IMR-90 (cell line): Measurements from ENCODE around the gene C21orf58. TPM values are rescaled to one million over a fixed set of nuclear protein-coding genes. Genes with fewer than 3 reads are reported as not detected.

Experiments
- ATAC-seq: fragments of 200-7000 bp; cut with Tn5 transposase; 2 replicates; pipeline ENCODE4 v1.9.1; 2020; ENCODE audit warnings: low read depth, mild to moderate bottlenecking, moderate library complexity
- BruUV-seq: library from RNA; stranded (reverse); fragments of 400-500 nt; replicated peaks from 2 replicates; lab custom pipeline; 2021; lab: Mats Ljungman, UMichigan
- CTCF ChIA-PET: fragments of 300-600 bp; formaldehyde crosslinking; extraction: SDS; loops from one replicate; lab custom pipeline; 2021; ENCODE audit warnings: antibody characterized with exemption; lab: Yijun Ruan, JAX
- POLR2A ChIA-PET: fragments of 300-600 bp; sonication (Branson Sonifier 250); formaldehyde crosslinking; loops from one replicate; lab custom pipeline; 2022; ENCODE audit warnings: antibody characterized with exemption; ENCODE audit not compliant: unreplicated experiment; lab: Charles Lee
- DNase-seq: peaks from one replicate; pipeline ENCODE4 v3.0.0; 2013
- H2AFZ ChIP-seq: replicated peaks from 2 replicates; pipeline ENCODE3; 2013; ENCODE audit warnings: low read length, mild to moderate bottlenecking; ENCODE audit not compliant: poor library complexity
- H2AK5ac ChIP-seq: 2 replicates; pipeline ENCODE4 v1.6.1; 2013; ENCODE audit warnings: low read depth, low read length, inconsistent platforms
- H2AK9ac ChIP-seq: replicated peaks from 2 replicates; pipeline ENCODE3; 2013; ENCODE audit warnings: mild to moderate bottlenecking, low read depth, low read length, moderate library complexity; ENCODE audit not compliant: poor library complexity
- H2BK120ac ChIP-seq: 2 replicates; pipeline ENCODE4 v1.6.1; 2013; ENCODE audit warnings: low read depth, low read length, inconsistent platforms
- H2BK15ac ChIP-seq: 3 replicates; pipeline ENCODE4 v1.6.1; 2013; ENCODE audit warnings: low read depth, low read length, inconsistent platforms
- H2BK20ac ChIP-seq: 2 replicates; pipeline ENCODE4 v1.6.1; 2013; ENCODE audit warnings: low read depth, mild to moderate bottlenecking, inconsistent platforms, low read length, moderate library complexity
- H2BK5ac ChIP-seq: 2 replicates; pipeline ENCODE4 v1.6.1; 2013; ENCODE audit warnings: mild to moderate bottlenecking, low read depth, low read length, inconsistent platforms; ENCODE audit not compliant: poor library complexity, severe bottlenecking
- H3K14ac ChIP-seq: replicated peaks from 2 replicates; pipeline ENCODE4 v1.6.1; 2013; ENCODE audit warnings: low read depth, low read length, inconsistent platforms
- H3K18ac ChIP-seq: 2 replicates; pipeline ENCODE4 v1.6.1; 2013; ENCODE audit warnings: low read depth, low read length, control low read depth
- H3K23ac ChIP-seq: 2 replicates; pipeline ENCODE4 v1.6.1; 2013; ENCODE audit warnings: low read depth, low read length, inconsistent platforms
- H3K27ac ChIP-seq: 2 replicates; pipeline ENCODE4 v1.5.1; 2013; ENCODE audit warnings: mild to moderate bottlenecking, control low read depth, low read length; ENCODE audit not compliant: insufficient read depth
- H3K27me3 ChIP-seq: 2 replicates; pipeline ENCODE4 v1.6.1; 2013; ENCODE audit warnings: low read length; ENCODE audit not compliant: control insufficient read depth, insufficient read depth
- H3K36me3 ChIP-seq: 2 replicates; pipeline ENCODE4 v1.6.1; 2013; ENCODE audit warnings: low read length, mixed read lengths; ENCODE audit not compliant: control insufficient read depth, insufficient read depth
- H3K4ac ChIP-seq: 2 replicates; pipeline ENCODE4 v1.6.1; 2013; ENCODE audit warnings: low read depth, low read length, inconsistent platforms
- H3K4me1 ChIP-seq: 2 replicates; pipeline ENCODE4 v1.6.1; 2013; ENCODE audit warnings: low read length, mixed read lengths; ENCODE audit not compliant: control insufficient read depth, insufficient read depth
- H3K4me2 ChIP-seq: 2 replicates; pipeline ENCODE4 v1.6.1; 2013; ENCODE audit warnings: low read depth, mild to moderate bottlenecking, control low read depth, low read length, moderate library complexity
- H3K4me3 ChIP-seq: 2 replicates; pipeline ENCODE4 v1.5.1; 2013; ENCODE audit warnings: low read depth, mild to moderate bottlenecking, control low read depth, low read length, moderate library complexity; ENCODE audit not compliant: insufficient read depth
- H3K56ac ChIP-seq: 2 replicates; pipeline ENCODE4 v1.6.1; 2013; ENCODE audit warnings: low read length, inconsistent platforms; ENCODE audit not compliant: insufficient read depth; ENCODE audit errors: extremely low read depth
- H3K79me1 ChIP-seq, 2 experiments: 2 replicates each; pipeline ENCODE4 v1.6.1; 2013; ENCODE audit warnings: low read length in 2 of 2, inconsistent platforms in 1 of 2, low read depth in 1 of 2
- H3K9ac ChIP-seq: 2 replicates; pipeline ENCODE4 v1.6.1; 2013; ENCODE audit warnings: low read depth, low read length, control low read depth
- H3K9me1 ChIP-seq: 2 replicates; pipeline ENCODE4 v1.6.1; 2013; ENCODE audit warnings: low read length, inconsistent platforms; ENCODE audit not compliant: insufficient read depth
- H3K9me3 ChIP-seq: 2 replicates; pipeline ENCODE4 v1.6.1; 2013; ENCODE audit warnings: low read length; ENCODE audit not compliant: control insufficient read depth, insufficient read depth
- H4K20me1 ChIP-seq: 2 replicates; pipeline ENCODE4 v1.6.1; 2013; ENCODE audit warnings: low read length, inconsistent platforms; ENCODE audit not compliant: insufficient read depth
- H4K5ac ChIP-seq: 2 replicates; pipeline ENCODE4 v1.6.1; 2013; ENCODE audit warnings: mild to moderate bottlenecking, low read depth, low read length, control low read depth
- H4K8ac ChIP-seq, 2 experiments: 2 replicates each; pipeline ENCODE4 v1.6.1; 2013; ENCODE audit warnings: low read depth in 2 of 2, low read length in 2 of 2, control low read depth in 1 of 2, inconsistent platforms in 1 of 2
- H4K91ac ChIP-seq: 2 replicates; pipeline ENCODE4 v1.6.1; 2013; ENCODE audit warnings: low read depth, low read length, inconsistent platforms; ENCODE audit not compliant: insufficient read depth
- BHLHE40 ChIP-seq: fragments of 150-350 bp; IDR thresholded peaks from 2 replicates; pipeline ENCODE4 v1.6.1; 2016; ENCODE audit warnings: mild to moderate bottlenecking, low read depth, low read length
- CEBPB ChIP-seq: IDR thresholded peaks from 2 replicates; pipeline ENCODE4 v1.6.1; 2012; ENCODE audit warnings: low read depth, low read length, improper control_type of control experiment
- CHD1 ChIP-seq: IDR thresholded peaks from 2 replicates; pipeline ENCODE4 v1.6.1; 2012; ENCODE audit warnings: low read depth, low read length, improper control_type of control experiment
- CTCF ChIP-seq: conservative IDR thresholded peaks from 2 replicates; pipeline ENCODE4 v1.5.1; 2012; ENCODE audit warnings: mild to moderate bottlenecking, low read depth, low read length, improper control_type of control experiment
- FOS ChIP-seq: fragments of 150-350 bp; IDR thresholded peaks from 2 replicates; pipeline ENCODE4 v1.6.1; 2016; ENCODE audit warnings: low read depth, low read length
- MAFK ChIP-seq: IDR thresholded peaks from 2 replicates; pipeline ENCODE4 v1.6.1; 2012; ENCODE audit warnings: low read depth, low read length, improper control_type of control experiment
- MAZ ChIP-seq: IDR thresholded peaks from 2 replicates; pipeline ENCODE4 v1.6.1; 2012; ENCODE audit warnings: low read depth, mild to moderate bottlenecking, low read length, improper control_type of control experiment, moderate library complexity, borderline replicate concordance
- MXI1 ChIP-seq: IDR thresholded peaks from 2 replicates; pipeline ENCODE4 v1.6.1; 2012; ENCODE audit warnings: low read depth, mild to moderate bottlenecking, low read length, moderate library complexity, borderline replicate concordance
- NFE2L2 ChIP-seq: fragments of 150-350 bp; IDR thresholded peaks from 2 replicates; pipeline ENCODE4 v1.6.1; 2016; ENCODE audit warnings: low read depth, mild to moderate bottlenecking, low read length
- POLR2A ChIP-seq: IDR thresholded peaks from 2 replicates; pipeline ENCODE4 v1.6.1; 2012; ENCODE audit warnings: mild to moderate bottlenecking, low read depth, low read length
- RAD21 ChIP-seq: IDR thresholded peaks from 2 replicates; pipeline ENCODE4 v1.6.1; 2012; ENCODE audit warnings: low read length, improper control_type of control experiment
- RCOR1 ChIP-seq: IDR thresholded peaks from 2 replicates; pipeline ENCODE4 v1.6.1; 2012; ENCODE audit warnings: mild to moderate bottlenecking, low read length, improper control_type of control experiment; ENCODE audit not compliant: insufficient replicate concordance
- RFX5 ChIP-seq: IDR thresholded peaks from 2 replicates; pipeline ENCODE4 v1.8.0; 2012; ENCODE audit warnings: low read depth, mild to moderate bottlenecking, low read length, moderate library complexity
- SMC3 ChIP-seq: fragments of 150-350 bp; IDR thresholded peaks from 2 replicates; pipeline ENCODE4 v1.6.1; 2016; ENCODE audit warnings: low read depth, mild to moderate bottlenecking, antibody characterized with exemption, low read length, moderate library complexity
- USF2 ChIP-seq: fragments of 150-350 bp; IDR thresholded peaks from 2 replicates; pipeline ENCODE4 v1.6.1; 2017; ENCODE audit warnings: mild to moderate bottlenecking, antibody characterized with exemption, low read length, low read depth
- WGBS, 2 experiments: methylation state at CpG; one replicate each; pipeline versions ENCODE4 v1.1.5 to v1.1.7; 2013; ENCODE audit warnings: missing lambda C conversion rate in 2 of 2; ENCODE audit not compliant: insufficient read length in 1 of 2; ENCODE audit errors: extremely low coverage in 2 of 2; 5-methylcytosine and 5-hydroxymethylcytosine counted together
- dilution Hi-C: fragments of 300-500 bp; cut with HindIII; formaldehyde crosslinking; loops from one replicate; pipeline ENCODE4 v1.14.3; 2018; ENCODE audit warnings: low sequenced_read_pairs; ENCODE audit not compliant: unreplicated experiment
- in situ Hi-C: fragments of 300-500 bp; cut with MboI; formaldehyde crosslinking; loops from 3 replicates; pipeline ENCODE4 v1.14.3; 2019; ENCODE audit warnings: low sequenced_read_pairs, inconsistent platforms, mixed read lengths
- intact Hi-C: fragments of 100-400 bp; cut with micrococcal nuclease; formaldehyde crosslinking; loops from 2 replicates; pipeline ENCODE4 v1.10.0; 2022
- polyA plus RNA-seq, 3 experiments: library from polyadenylated mRNA; depleted of rRNA; stranded (reverse); fragments of >200 nt; gene quantifications; 2 replicates each; pipeline ENCODE4 v1.2.3, GENCODE V29; 2012; ENCODE audit warnings: low replicate concordance in 1 of 3
- total RNA-seq: library from RNA; depleted of rRNA; stranded (reverse); fragments of >200 nt; gene quantifications from 2 replicates; pipeline ENCODE4 v1.2.3, GENCODE V29; 2012

C21orf58 gene
- total and polyA plus RNA-seq, 2 of the 4 experiments (the other 2 are of a cell fraction): 2.7 to 6.2 TPM

- no peaks in the 10 kb centered on the region for H3K4me1 ChIP-seq
- peaks cover 10 to 27% of the 10 kb centered on the region in 2 experiments; a peak in 3 of 4 replicates for H3K79me1 ChIP-seq
- H3K9me3 ChIP-seq: no peaks in the 10 kb centered on the region
- ATAC-seq: no peak
- 92% methylated on average over 6 of the region's 15 CpGs; no CpG with 5 or more reads in 1 of the 2 experiments for WGBS, 2 experiments
- no peak overlapping the region for H3K56ac ChIP-seq
- no peaks in the 10 kb centered on the region; the same call in 1 of the 2 replicates for H3K9me1 ChIP-seq
- H2BK15ac ChIP-seq: no peak overlapping the region
- ChIA-PET CTCF (no interaction called here), POLR2A (no interaction called here)
- intact Hi-C loops (no loop called here), dilution Hi-C loops (no loop called here), in situ Hi-C loops (no loop called here)
- TF ChIP-seq SMC3: no peak
- TF ChIP-seq MAFK: no peak
- TF ChIP-seq MXI1: no peak
- TF ChIP-seq FOS: no peak
- TF ChIP-seq CTCF: no peak
- TF ChIP-seq POLR2A: no peak
- TF ChIP-seq RFX5: no peak
- no peak for TF ChIP-seq RAD21
- TF ChIP-seq CHD1: no peak
- no peak for TF ChIP-seq BHLHE40
- TF ChIP-seq NFE2L2: no peak
- TF ChIP-seq RCOR1: no peak
- no peak for TF ChIP-seq MAZ
- no peak for TF ChIP-seq USF2
- no peak for TF ChIP-seq CEBPB
- no peak overlapping the region for H3K18ac ChIP-seq
- BruUV-seq: no TSS peak
- peaks cover 53% of the 10 kb centered on the region for H3K36me3 ChIP-seq
- H2AK5ac ChIP-seq: no peak overlapping the region
- no peak overlapping the region for H2BK20ac ChIP-seq
- H3K4me2 ChIP-seq: no peak overlapping the region
- no peak overlapping the region for H2AK9ac ChIP-seq
- H4K91ac ChIP-seq: no peak overlapping the region
- no peak overlapping the region for H2BK5ac ChIP-seq
- no peak overlapping the region for H4K5ac ChIP-seq
- no peak overlapping the region for H4K8ac ChIP-seq
- no peak overlapping the region for H2BK120ac ChIP-seq
- H3K14ac ChIP-seq: no peak overlapping the region
- no peak overlapping the region for H3K4me3 ChIP-seq
- H3K4ac ChIP-seq: no peak overlapping the region
- H4K20me1 ChIP-seq: no peaks in the 10 kb centered on the region
- no peaks in the 10 kb centered on the region for H3K27me3 ChIP-seq
- no peak overlapping the region for H3K9ac ChIP-seq
- no peak overlapping the region for H2AFZ ChIP-seq
- no peak overlapping the region for H3K23ac ChIP-seq
- no peak overlapping the region for H3K27ac ChIP-seq
- DNase-seq: no peak
These were observed 39.3 kb upstream of the C21orf58 start for GRCh38 chr21:46362946-46363345.
